Measurements from ENCODE around the gene CCDC187. TPM values are rescaled to one million over a fixed set of nuclear protein-coding genes. Genes with fewer than 3 reads are reported as not detected.

Gene CCDC187
- total RNA-seq, 1 experiment from 2014 or later, result 0.04 TPM

GRCh38 chr9:136213733-136214132 is 90.2 kb downstream of the CCDC187 start (continued):
- TF ChIP-seq, protein P1, sequence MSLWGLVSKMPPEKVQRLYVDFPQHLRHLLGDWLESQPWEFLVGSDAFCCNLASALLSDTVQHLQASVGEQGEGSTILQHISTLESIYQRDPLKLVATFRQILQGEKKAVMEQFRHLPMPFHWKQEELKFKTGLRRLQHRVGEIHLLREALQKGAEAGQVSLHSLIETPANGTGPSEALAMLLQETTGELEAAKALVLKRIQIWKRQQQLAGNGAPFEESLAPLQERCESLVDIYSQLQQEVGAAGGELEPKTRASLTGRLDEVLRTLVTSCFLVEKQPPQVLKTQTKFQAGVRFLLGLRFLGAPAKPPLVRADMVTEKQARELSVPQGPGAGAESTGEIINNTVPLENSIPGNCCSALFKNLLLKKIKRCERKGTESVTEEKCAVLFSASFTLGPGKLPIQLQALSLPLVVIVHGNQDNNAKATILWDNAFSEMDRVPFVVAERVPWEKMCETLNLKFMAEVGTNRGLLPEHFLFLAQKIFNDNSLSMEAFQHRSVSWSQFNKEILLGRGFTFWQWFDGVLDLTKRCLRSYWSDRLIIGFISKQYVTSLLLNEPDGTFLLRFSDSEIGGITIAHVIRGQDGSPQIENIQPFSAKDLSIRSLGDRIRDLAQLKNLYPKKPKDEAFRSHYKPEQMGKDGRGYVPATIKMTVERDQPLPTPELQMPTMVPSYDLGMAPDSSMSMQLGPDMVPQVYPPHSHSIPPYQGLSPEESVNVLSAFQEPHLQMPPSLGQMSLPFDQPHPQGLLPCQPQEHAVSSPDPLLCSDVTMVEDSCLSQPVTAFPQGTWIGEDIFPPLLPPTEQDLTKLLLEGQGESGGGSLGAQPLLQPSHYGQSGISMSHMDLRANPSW (CRISPR knock-in tag; conservative IDR thresholded peaks at IDR 0.05; ENCODE audit: low read depth), result no peak
- TF ChIP-seq ZNF423 (CRISPR knock-in tag; IDR thresholded peaks at IDR 0.05), result no peak
- no peak for TF ChIP-seq MXD4 (CRISPR knock-in tag; IDR thresholded peaks at IDR 0.05; ENCODE audit: borderline replicate concordance)

- TF ChIP-seq ZNF416 (CRISPR knock-in tag; IDR thresholded peaks at IDR 0.05), result no peak
- TF ChIP-seq, protein P2, sequence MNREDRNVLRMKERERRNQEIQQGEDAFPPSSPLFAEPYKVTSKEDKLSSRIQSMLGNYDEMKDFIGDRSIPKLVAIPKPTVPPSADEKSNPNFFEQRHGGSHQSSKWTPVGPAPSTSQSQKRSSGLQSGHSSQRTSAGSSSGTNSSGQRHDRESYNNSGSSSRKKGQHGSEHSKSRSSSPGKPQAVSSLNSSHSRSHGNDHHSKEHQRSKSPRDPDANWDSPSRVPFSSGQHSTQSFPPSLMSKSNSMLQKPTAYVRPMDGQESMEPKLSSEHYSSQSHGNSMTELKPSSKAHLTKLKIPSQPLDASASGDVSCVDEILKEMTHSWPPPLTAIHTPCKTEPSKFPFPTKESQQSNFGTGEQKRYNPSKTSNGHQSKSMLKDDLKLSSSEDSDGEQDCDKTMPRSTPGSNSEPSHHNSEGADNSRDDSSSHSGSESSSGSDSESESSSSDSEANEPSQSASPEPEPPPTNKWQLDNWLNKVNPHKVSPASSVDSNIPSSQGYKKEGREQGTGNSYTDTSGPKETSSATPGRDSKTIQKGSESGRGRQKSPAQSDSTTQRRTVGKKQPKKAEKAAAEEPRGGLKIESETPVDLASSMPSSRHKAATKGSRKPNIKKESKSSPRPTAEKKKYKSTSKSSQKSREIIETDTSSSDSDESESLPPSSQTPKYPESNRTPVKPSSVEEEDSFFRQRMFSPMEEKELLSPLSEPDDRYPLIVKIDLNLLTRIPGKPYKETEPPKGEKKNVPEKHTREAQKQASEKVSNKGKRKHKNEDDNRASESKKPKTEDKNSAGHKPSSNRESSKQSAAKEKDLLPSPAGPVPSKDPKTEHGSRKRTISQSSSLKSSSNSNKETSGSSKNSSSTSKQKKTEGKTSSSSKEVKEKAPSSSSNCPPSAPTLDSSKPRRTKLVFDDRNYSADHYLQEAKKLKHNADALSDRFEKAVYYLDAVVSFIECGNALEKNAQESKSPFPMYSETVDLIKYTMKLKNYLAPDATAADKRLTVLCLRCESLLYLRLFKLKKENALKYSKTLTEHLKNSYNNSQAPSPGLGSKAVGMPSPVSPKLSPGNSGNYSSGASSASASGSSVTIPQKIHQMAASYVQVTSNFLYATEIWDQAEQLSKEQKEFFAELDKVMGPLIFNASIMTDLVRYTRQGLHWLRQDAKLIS (CRISPR knock-in tag; IDR thresholded peaks at IDR 0.05; ENCODE audit: borderline replicate concordance), result no peak
- POLR2A ChIA-PET, result no interaction called here
These were observed 91.4 kb downstream of the CCDC187 start for GRCh38 chr9:136212345-136212950.

GRCh38 chr9:136211441-136212344 is 92.2 kb downstream of the CCDC187 start:
- no peak overlapping the region for H3K27ac Mint-ChIP-seq
- TF ChIP-seq ZNF671 (CRISPR knock-in tag; IDR thresholded peaks at IDR 0.05) (no peak), ATF6 (CRISPR knock-in tag; IDR thresholded peaks at IDR 0.05) (no peak), ZNF121 (CRISPR knock-in tag; IDR thresholded peaks at IDR 0.05) (no peak), SMAD4 (CRISPR knock-in tag; IDR thresholded peaks at IDR 0.05) (no peak), CBFB (CRISPR knock-in tag; IDR thresholded peaks at IDR 0.05; ENCODE audit: low read depth) (no peak), NR3C1 (CRISPR knock-in tag; conservative IDR thresholded peaks at IDR 0.05; ENCODE audit: low read depth) (no peak), RORB (CRISPR knock-in tag; IDR thresholded peaks at IDR 0.05) (no peak), NR1H2 (CRISPR knock-in tag; IDR thresholded peaks at IDR 0.05) (no peak)
- TF ChIP-seq, protein P3, sequence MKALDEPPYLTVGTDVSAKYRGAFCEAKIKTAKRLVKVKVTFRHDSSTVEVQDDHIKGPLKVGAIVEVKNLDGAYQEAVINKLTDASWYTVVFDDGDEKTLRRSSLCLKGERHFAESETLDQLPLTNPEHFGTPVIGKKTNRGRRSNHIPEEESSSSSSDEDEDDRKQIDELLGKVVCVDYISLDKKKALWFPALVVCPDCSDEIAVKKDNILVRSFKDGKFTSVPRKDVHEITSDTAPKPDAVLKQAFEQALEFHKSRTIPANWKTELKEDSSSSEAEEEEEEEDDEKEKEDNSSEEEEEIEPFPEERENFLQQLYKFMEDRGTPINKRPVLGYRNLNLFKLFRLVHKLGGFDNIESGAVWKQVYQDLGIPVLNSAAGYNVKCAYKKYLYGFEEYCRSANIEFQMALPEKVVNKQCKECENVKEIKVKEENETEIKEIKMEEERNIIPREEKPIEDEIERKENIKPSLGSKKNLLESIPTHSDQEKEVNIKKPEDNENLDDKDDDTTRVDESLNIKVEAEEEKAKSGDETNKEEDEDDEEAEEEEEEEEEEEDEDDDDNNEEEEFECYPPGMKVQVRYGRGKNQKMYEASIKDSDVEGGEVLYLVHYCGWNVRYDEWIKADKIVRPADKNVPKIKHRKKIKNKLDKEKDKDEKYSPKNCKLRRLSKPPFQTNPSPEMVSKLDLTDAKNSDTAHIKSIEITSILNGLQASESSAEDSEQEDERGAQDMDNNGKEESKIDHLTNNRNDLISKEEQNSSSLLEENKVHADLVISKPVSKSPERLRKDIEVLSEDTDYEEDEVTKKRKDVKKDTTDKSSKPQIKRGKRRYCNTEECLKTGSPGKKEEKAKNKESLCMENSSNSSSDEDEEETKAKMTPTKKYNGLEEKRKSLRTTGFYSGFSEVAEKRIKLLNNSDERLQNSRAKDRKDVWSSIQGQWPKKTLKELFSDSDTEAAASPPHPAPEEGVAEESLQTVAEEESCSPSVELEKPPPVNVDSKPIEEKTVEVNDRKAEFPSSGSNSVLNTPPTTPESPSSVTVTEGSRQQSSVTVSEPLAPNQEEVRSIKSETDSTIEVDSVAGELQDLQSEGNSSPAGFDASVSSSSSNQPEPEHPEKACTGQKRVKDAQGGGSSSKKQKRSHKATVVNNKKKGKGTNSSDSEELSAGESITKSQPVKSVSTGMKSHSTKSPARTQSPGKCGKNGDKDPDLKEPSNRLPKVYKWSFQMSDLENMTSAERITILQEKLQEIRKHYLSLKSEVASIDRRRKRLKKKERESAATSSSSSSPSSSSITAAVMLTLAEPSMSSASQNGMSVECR (CRISPR knock-in tag; IDR thresholded peaks at IDR 0.05; ENCODE audit: borderline replicate concordance), result no peak
- TF ChIP-seq, protein P4, sequence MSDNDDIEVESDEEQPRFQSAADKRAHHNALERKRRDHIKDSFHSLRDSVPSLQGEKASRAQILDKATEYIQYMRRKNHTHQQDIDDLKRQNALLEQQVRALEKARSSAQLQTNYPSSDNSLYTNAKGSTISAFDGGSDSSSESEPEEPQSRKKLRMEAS (CRISPR knock-in tag; IDR thresholded peaks at IDR 0.05), result no peak
- H3K9me3 Mint-ChIP-seq, result peaks cover 6% of the 10 kb centered on the region; the same call in 1 of the 2 replicates
- no peaks in the 10 kb centered on the region; the same call in none of the 2 replicates for H3K27me3 Mint-ChIP-seq (ENCODE audit: low read depth)
- no peak overlapping the region for H3K4me3 Mint-ChIP-seq
- ATAC-seq, result no peak
- no peak for DNase-seq (ENCODE audit: low spot score)
- ChIA-PET CTCF (no interaction called here), POLR2A (no interaction called here)
- no peaks in the 10 kb centered on the region for H3K4me1 Mint-ChIP-seq
- H3K36me3 Mint-ChIP-seq, result peaks cover 47% of the 10 kb centered on the region

More at GRCh38 chr9:136212345-136212950, 91.4 kb downstream of the CCDC187 start:
- no peak for ATAC-seq
- CTCF ChIA-PET, result interaction anchor here (0.7 kb wide), 1 partner anchor 237 kb away, joined by 3 read pairs; no protein-coding TSS in a partner anchor
- Mint-ChIP-seq H3K27ac (no peak overlapping the region; the same call in 1 of the 2 replicates), H3K4me1 (no peaks in the 10 kb centered on the region), H3K27me3 (ENCODE audit: low read depth) (no peaks in the 10 kb centered on the region), H3K4me3 (no peak overlapping the region), H3K36me3 (peaks cover 47% of the 10 kb centered on the region), H3K9me3 (peaks cover 6% of the 10 kb centered on the region; the same call in 1 of the 2 replicates)
- no peak for DNase-seq (ENCODE audit: low spot score)
